Adrenal gland (tissue), 12 donors: ENCODE data around the gene PSMC4. TPM values are rescaled to one million over a fixed set of nuclear protein-coding genes. Genes with fewer than 3 reads are reported as not detected.
"Not testable (repeated sequence)": the region's sequence is repeated elsewhere in the genome, so short reads cannot be mapped to it uniquely, and the experiment has no call there.

Source experiments
- DNase-seq, 7 donors: peaks; one replicate each; pipeline ENCODE4 v3.0.0-alpha.2; 2019 to 2020
- H3K27ac ChIP-seq, 5 donors: fragments of 200-600 bp; sonication (generic) in 4 of 5; 1 replicate in 3 of 5; 2 replicates in 2 of 5; pipeline versions ENCODE4 v1.5.1 to v1.8.0; 2016 to 2020; ENCODE audit warnings: mild to moderate bottlenecking in 1 of 5
- H3K27me3 ChIP-seq: fragments of 200-600 bp; 2 replicates; pipeline ENCODE4 v1.8.0; 2021
- H3K36me3 ChIP-seq, 2 donors: fragments of 200-600 bp; replicated peaks in 1 of 2; 1 replicate in 1 of 2; 2 replicates in 1 of 2; pipeline versions ENCODE4 v1.5.1 to v1.8.0; 2018 to 2022
- H3K4me1 ChIP-seq, 2 donors: fragments of 200-600 bp; replicated peaks in 1 of 2; 1 replicate in 1 of 2; 2 replicates in 1 of 2; pipeline versions ENCODE4 v1.5.1 to v1.8.0; 2018 to 2021
- H3K4me3 ChIP-seq, 4 donors: fragments of 200-600 bp; sonication (generic) in 3 of 4; one replicate each; pipeline ENCODE4 v1.5.1; 2016 to 2018
- H3K9me3 ChIP-seq, 3 donors: fragments of 200-600 bp; sonication (generic) in 1 of 3; replicated peaks in 1 of 3; 1 replicate in 2 of 3; 2 replicates in 1 of 3; pipeline versions ENCODE4 v1.5.1 to v1.8.0; 2016 to 2021
- CTCF ChIP-seq, 6 experiments: fragments of 450-650 bp in 4 of 6; fragments of 200-600 bp in 2 of 6; sonication (generic) in 1 of 6; IDR thresholded peaks; 1 replicate in 5 of 6; 2 replicates in 1 of 6; pipeline versions ENCODE4 v1.5.1 to v1.8.0; 2016 to 2021; ENCODE audit warnings: antibody characterized with exemption in 6 of 6, mild to moderate bottlenecking in 2 of 6, moderate library complexity in 1 of 6
- POLR2A ChIP-seq, 2 donors: fragments of 450-650 bp; IDR thresholded peaks; one replicate each; pipeline ENCODE4 v1.6.1; 2017; ENCODE audit warnings: antibody characterized with exemption in 2 of 2, mild to moderate bottlenecking in 2 of 2, moderate library complexity in 1 of 2
- WGBS, 4 donors: extraction: QIAGEN DNeasy Blood & Tissue Kit in 2 of 4; methylation state at CpG; one replicate each; pipeline versions ENCODE4 v1.1.5 to v1.1.7; 2013 to 2017; 5-methylcytosine and 5-hydroxymethylcytosine counted together
- intact Hi-C, 2 donors: fragments of 100-400 bp; cut with DNase I; formaldehyde crosslinking; loops; one replicate each; pipeline versions ENCODE4 v1.14.1 to v1.15.0; 2022 to 2023
- polyA plus RNA-seq, 3 donors: library from polyadenylated mRNA; stranded (reverse); fragments of 200-250 nt in 2 of 3; fragments of 350-450 nt in 1 of 3; fragmentation: Illumina TruSeq in 1 of 3; extraction: RNeasy Lipid Tissue Mini Kit (QIAGEN cat#74804) in 1 of 3; gene quantifications; one replicate each; pipeline ENCODE4 v1.2.3, GENCODE V29; 2013 to 2014
- total RNA-seq, 9 donors: library from RNA; depleted of rRNA in 4 of 9; stranded (reverse); fragments of >200 nt in 4 of 9; fragments of 120-200 nt in 1 of 9; fragmentation: NEBNext Ultra II Directional in 1 of 9; extraction: Animal tissue kit (Norgen Biotek cat#: 25700) in 1 of 9; gene quantifications; one replicate each; pipeline versions ENCODE4 v1.1.0 to v1.2.4, GENCODE V29; 2013 to 2023
- donor health status: healthy with polysubstance abuse.
- donor health status: Bipolar disorder and iron deficiency.
- donor health status: DM: yes; HTN: yes; CAD: no.
- donor health status: DM: no; HTN: no; CAD: no.
- donor health status: DM: no; HTN: no; CAD: no.
- donor health status: DM: yes; HTN: yes; CAD: no.

Gene PSMC4
- total and polyA plus RNA-seq, 12 donors = 56.3 to 191 (median 109) TPM

- no peaks in the 10 kb centered on the region for H3K36me3 ChIP-seq
- H3K27ac ChIP-seq = no peak overlapping the region
- H3K27me3 ChIP-seq = no peaks in the 10 kb centered on the region
- intact Hi-C loops = no loop called here
- DNase-seq = no peak
- peaks cover 0 to 7% of the 10 kb centered on the region in 2 donors for H3K4me1 ChIP-seq
- no peaks in the 10 kb centered on the region for H3K9me3 ChIP-seq
- no peak overlapping the region for H3K4me3 ChIP-seq
- WGBS, 4 donors = 81 to 88% (median 86%) methylated on average over 2 of the region's 2 CpGs
- TF ChIP-seq POLR2A (IDR thresholded peaks at IDR 0.05) (no peak), CTCF (IDR thresholded peaks at IDR 0.05) (no peak)
Measured at GRCh38 chr19:39951065-39951650, 19.8 kb upstream of the PSMC4 start.

GRCh38 chr19:39951686-39952085 lies 19.3 kb upstream of the PSMC4 start:
- peaks cover 0 to 7% of the 10 kb centered on the region in 2 donors for H3K4me1 ChIP-seq
- H3K27ac ChIP-seq = no peak overlapping the region
- no peaks in the 10 kb centered on the region for H3K27me3 ChIP-seq
- intact Hi-C loops = no loop called here
- no peaks in the 10 kb centered on the region for H3K9me3 ChIP-seq
- no peak for TF ChIP-seq CTCF (IDR thresholded peaks at IDR 0.05)
- no peak for TF ChIP-seq POLR2A (IDR thresholded peaks at IDR 0.05)
- H3K4me3 ChIP-seq = no peak overlapping the region
- WGBS, 4 donors = 28 to 44% (median 31%) methylated on average over 3 of the region's 3 CpGs
- H3K36me3 ChIP-seq = no peaks in the 10 kb centered on the region
- DNase-seq = peak in 5 of 7 donors; percentile 37 to 46 (median 44)

GRCh38 chr19:39953915-39954314 lies 17.1 kb upstream of the PSMC4 start:
- DNase-seq = peak in 1 of 7 donors; percentile 11
- Histone ChIP-seq H3K27me3 (no peaks in the 10 kb centered on the region), H3K4me1 (peaks cover 0 to 7% of the 10 kb centered on the region in 2 donors), H3K36me3 (no peaks in the 10 kb centered on the region), H3K9me3 (no peaks in the 10 kb centered on the region), H3K27ac (no peak overlapping the region), H3K4me3 (no peak overlapping the region)
- TF ChIP-seq POLR2A (IDR thresholded peaks at IDR 0.05) = no peak
- no peak for TF ChIP-seq CTCF (IDR thresholded peaks at IDR 0.05)
- 86 to 92% (median 90%) methylated on average over 7 of the region's 7 CpGs for WGBS, 4 donors
- intact Hi-C loops = no loop called here

GRCh38 chr19:39957886-39958285 lies 13.1 kb upstream of the PSMC4 start:
- H3K36me3 ChIP-seq, H3K27me3 ChIP-seq, H3K27ac ChIP-seq, H3K4me3 ChIP-seq, H3K4me1 ChIP-seq, intact Hi-C loops, H3K9me3 ChIP-seq: not testable (repeated sequence)
- 91 to 98% (median 92%) methylated on average over 5 of the region's 5 CpGs for WGBS, 4 donors
- DNase-seq = peak in 1 of 7 donors; percentile 7

- DNase-seq = peak in 1 of 7 donors; percentile 11
- H3K27me3 ChIP-seq, H3K4me3 ChIP-seq, H3K27ac ChIP-seq, H3K36me3 ChIP-seq, H3K4me1 ChIP-seq, H3K9me3 ChIP-seq, intact Hi-C loops: not testable (repeated sequence)
- WGBS, 4 donors = 88 to 94% (median 91%) methylated on average over 3 of the region's 3 CpGs
Measured at GRCh38 chr19:39958942-39959341, 12.0 kb upstream of the PSMC4 start.

GRCh38 chr19:39959407-39959806 lies 11.6 kb upstream of the PSMC4 start:
- H3K4me3 ChIP-seq, intact Hi-C loops, H3K36me3 ChIP-seq, H3K27me3 ChIP-seq, H3K27ac ChIP-seq, H3K9me3 ChIP-seq, H3K4me1 ChIP-seq: not testable (repeated sequence)
- peak in 1 of 7 donors; percentile 7 for DNase-seq
- WGBS, 4 donors = 66 to 75% (median 72%) methylated on average over 9 to 13 of the region's 13 CpGs
